T follicular helper cell (primary cell): ENCODE data around the gene BCAT1.
"Not testable (repeated sequence)": the region's sequence is repeated elsewhere in the genome, so short reads cannot be mapped to it uniquely, and the experiment has no call there.

Experiments used
- DNase-seq: peaks from one replicate; pipeline ENCODE4 v3.0.0-alpha.2; 2020; ENCODE audit warnings: low read depth

The BCAT1 gene

DNA sequence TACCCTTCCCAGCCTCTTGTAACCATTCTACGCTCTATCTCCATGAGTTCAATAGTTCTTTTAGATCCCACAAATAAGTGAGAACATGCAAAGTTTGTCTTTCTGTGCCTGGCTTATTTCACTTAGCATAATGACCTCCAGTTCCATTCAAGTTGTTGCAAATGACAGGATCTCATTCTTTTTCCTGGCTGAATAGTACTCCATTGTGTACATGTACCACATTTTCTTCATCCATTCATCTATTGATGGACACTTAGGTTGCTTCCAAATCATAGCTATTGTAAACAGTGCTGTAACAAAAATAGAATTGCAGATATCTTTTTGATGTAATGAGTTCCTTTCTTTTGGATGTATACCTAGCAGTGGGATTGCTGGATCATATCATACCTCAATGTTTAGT, 139.6 kb downstream of the BCAT1 start:
- DNase-seq, result not testable (repeated sequence)

DNA sequence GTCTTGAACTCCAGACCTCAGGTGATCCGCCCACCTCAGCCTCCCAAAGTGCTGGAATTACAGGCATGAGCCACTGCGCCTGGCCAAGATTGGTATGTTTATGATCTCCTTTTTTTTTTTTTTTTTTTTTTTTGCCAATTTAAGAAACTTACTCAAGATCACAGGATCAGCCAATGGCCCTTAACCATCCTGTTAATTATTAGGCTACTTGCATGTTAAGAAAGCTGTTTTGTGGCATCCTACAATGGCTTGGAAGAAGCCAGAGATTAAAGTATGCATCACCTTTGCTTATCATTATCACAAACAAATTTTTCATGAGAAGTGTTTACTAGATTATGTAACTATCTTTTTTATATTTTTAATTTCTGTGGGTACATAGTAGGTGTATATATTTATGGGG, 140.2 kb downstream of the BCAT1 start:
- no peak for DNase-seq

DNA sequence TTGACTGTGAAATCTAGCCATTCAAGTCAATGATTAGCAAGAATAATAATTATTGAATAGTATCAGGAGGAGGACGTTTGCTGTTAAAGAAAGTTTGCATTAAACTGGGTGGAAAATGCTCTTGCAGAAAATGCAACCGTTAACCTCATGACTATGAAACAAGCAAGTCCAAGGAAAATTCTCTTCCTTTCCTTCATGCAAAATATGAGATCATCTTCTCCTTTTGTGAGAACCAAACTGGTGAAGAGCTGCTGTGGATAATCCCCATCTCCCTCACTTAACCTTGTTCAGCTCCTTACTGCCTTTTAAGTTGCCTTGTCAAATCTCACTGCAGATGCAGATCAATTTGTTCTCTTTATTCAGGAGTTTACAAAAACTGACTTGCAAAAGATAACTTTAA, 142.5 kb downstream of the BCAT1 start:
- no peak for DNase-seq

DNA sequence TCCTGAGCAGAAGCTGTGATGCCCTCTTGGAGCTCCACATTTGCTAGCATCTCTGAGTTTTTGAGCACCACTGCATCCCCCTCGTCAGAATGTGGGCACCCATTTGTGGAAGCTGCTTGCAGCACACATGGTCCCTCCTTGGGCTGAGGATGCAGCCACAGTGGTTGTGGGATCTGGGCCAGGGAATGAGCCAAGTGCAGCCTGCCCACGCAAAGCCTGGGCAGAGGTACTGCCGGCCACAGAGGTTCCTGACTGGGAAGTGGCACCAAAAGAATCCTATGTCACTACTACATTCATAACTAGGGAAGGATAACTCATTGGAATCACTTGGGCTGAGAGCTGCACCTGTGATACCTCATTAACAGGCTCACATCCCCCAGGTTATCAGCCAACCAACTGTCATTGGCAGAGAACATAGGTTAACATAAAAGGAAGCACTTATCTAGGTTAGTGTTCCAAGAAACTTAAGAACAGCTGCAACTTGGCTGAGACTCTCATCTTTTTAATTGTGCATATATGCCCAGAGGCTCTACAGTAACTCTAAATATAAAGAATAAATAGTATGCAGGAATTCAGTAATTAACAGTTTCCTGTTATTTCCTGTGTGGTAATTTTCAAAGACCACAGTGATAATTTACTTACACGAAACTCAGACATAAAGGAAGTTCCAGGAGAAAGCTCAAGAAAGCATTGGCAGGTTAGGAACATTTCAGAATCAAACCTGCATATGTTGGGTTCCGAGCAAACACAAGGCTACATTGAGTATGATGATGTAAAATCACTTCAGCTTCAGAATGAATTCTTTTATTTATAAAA, 145.3 kb downstream of the BCAT1 start:
- no peak for DNase-seq

DNA sequence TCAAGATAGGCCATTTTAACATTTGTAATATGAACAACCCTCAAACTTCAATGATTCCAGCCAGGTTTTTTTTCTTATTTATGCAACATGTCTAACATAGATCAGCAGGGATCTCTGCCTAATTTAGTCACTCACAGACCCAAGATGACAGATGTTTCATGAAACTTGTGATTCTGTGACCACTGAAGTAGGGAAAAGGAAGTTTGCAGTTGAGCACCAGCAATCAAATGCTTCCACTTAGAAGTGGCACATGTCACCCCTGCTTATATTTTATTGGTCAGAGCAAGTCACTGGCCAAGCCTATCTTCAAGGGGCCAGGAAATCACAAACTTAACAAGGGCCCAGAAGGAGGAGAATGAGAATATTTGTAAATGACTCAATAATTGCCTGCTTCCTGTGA, 150.6 kb downstream of the BCAT1 start:
- DNase-seq, result no peak

DNA sequence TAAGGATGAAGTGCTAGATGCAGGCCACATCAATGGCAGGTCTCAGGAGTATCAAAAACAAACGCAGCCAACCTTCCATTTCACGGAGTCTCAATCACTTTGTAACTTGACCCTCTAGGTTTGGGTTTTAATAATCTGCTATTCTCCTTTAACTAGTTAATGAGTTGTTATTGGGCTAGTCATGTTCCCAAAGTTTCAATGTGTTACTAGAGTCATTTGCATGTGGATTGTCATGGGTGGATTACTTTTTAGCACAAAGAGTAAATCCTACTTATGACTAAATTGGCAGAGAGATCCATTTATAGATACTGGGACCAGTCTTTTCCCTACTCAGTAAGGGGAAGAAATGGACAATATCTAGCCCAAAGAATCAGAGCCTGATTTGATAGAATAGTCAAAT, 151.0 kb downstream of the BCAT1 start:
- DNase-seq, result no peak

DNA sequence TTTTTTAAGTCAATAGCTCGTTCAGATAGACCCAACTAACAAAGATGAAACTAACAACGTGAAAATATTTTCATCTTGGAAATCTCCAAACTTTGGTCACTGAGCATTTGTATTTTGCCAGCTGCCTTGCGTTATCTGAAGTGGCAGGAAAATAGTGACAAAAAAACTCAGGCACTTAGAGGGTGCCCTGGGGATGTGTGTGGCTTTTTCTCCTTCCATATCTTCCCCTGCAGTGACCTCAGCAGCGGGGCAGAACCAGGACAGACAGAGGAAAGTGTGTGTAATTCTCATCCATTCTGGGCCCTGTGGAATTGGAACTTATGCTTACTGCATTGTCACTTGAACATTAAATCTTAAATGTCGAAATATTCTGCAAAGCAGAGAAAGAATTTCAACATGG, 152.0 kb downstream of the BCAT1 start:
- DNase-seq, result no peak

DNA sequence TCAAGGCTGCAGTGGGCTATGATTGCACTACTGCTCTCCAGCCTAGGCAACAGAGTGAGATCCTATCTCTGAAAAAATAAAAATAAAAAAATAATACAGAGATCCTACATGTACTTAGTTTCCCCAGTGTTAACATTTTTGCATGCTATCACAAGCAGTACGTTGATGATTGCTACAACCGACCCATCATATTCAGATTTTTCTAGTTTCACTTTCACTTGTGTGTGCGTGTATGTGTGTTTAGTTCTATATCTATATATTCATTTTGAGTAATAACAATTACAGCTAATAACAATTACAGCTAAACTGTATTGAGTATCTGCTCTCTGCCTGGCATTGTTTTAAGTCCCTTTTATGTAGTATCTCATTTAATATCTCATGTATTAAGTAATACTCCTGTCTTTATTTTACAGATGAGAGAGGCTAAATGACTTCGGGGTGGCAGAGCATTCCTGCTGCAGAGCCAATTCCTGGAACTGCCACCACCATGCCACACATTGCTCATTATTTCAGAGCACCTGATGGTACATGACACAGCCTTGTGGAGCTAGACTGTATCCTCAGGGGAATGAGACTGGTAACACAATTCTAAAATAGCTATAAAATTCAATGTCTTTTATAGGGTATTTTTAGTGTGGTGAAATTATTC, 153.1 kb downstream of the BCAT1 start:
- DNase-seq, result no peak

DNA sequence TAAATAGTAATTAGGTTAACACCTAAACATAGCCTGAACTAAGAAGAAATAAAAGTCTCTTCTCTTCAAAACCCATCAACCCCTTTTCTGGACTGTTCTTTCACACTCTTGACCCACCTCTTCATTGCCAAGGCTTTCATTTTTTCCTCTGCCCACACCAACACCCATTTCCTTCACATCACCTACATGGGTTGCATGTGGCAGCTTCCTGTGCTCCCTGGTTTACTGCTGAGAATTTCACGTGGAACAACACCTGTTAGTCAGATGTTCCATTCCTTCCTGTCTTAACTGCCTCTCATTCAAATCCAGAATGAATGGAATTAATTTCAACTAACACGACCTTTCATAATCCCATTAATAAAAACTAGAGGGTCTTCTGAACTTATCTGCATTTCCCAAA, 157.3 kb downstream of the BCAT1 start:
- no peak for DNase-seq

DNA sequence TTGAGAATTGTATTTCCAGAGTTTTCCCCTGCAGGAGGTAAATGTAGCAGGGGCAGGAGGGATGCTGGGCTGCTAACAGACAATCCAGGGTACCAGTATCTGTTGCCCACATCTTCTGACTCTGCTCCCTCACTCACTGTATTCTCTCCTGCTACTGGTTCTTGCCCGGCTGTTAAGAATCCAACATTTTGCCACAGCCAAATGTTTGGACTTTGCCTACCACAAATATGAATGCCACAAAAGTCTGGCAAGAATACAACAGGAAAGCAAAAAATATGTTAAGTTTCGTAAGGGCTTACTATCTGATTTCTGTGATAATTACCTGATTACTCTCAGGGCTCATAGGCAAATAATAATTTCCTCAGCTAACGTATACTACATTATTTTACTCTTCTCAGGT, 160.0 kb downstream of the BCAT1 start:
- DNase-seq, result no peak

DNA sequence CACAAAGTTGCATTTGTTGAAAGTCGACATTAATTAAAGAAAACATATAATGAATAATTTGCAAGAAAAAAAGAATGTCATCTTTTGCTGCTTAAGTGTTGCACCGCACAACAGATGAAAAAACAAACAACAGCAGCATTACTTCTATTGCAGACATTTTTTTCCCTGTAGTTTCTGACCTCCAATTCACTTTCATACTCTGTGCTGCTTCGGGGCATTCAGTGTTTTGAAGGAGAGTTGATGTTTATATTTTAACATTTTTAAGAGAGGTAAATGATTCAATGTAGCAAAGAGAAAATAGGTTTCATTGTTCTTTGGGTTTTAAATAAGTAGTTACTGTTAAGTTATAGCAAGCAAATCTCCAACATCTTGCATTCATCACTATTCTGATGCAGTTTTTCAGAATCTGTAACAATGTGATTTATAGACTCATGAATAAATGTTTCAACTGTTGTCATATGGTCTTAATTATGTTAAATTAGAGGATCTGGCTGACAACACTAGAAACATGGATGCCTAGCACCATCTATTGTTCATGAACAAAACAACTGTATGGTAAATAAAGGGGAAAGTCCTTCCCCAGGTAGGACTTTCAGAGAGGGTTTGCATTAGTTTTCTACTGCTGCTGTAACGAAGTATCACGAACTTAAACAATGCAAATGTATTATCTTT, 168.1 kb downstream of the BCAT1 start:
- no peak for DNase-seq

DNA sequence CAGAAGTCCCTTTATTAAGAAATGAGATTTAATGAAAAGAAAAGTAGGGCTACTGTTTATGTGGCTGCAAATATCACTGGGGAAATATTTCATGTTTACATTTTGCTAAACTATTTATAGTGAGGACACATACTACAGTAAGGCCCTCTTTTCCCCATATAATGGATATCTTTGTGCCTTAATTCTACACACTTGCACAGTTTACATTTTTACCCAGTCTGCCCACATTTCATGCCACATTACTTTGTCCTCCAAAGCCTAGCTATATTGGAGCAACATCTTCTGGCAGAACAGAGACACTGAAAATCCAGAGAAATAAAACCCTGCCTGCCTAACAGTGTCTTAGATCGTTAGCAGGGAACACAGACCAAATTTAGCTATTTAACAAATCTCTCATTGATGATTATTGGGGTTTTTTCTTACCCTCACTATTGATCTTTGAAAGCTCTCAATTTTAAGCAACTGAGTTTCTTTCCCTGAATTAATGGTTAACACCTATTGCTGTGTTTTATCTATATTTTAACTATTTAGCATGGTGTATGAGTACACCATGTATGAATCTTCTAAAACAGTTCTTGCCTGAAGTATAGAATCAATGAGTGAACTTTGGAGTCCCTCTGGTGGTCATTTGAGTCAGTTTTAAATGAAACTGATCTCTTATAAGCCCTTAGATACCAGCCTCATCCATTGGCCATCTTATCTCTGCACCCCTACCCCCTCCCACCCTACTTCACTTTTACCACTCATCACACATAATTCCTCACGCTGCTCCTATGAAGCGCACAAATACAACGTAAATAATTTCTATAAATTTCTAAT, 170.2 kb downstream of the BCAT1 start:
- no peak for DNase-seq

DNA sequence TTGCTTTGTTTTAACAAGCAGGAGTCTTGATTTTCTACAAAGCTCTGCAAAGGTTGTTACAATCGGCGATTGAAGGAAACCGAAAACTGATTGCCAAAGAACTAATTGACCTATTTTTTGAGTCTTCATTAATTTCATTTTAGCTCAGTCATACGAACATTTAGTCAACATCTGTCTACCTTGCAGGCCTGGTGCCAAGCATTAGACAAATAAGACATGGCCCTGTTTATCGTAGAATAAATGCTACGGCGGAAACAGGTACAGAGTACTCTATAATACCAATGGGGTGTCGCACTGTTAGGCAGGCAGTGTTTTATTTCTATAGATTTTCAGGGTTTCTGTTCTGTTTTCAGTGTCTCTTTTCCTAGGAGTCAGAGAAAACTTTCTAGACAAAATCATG, 171.5 kb downstream of the BCAT1 start:
- no peak for DNase-seq

DNA sequence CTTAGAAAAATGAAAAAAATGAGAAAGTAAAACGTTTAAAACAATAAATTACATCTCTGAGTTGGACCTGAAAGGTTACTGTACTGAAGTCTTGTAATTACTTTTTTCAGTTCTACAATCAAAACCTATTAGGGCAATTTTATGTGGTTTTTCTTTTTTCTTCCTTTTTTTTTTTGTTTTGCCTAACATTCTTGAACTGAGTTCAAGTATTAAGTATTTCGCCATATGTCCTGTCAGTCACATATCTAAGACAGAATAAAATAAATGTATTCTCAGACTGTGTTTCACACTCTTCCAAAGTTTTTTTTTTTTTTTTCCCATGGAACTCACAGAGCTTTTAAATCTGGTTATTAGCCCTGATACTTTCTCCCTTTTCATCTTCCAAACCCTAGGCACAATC, 172.0 kb downstream of the BCAT1 start:
- no peak for DNase-seq

DNA sequence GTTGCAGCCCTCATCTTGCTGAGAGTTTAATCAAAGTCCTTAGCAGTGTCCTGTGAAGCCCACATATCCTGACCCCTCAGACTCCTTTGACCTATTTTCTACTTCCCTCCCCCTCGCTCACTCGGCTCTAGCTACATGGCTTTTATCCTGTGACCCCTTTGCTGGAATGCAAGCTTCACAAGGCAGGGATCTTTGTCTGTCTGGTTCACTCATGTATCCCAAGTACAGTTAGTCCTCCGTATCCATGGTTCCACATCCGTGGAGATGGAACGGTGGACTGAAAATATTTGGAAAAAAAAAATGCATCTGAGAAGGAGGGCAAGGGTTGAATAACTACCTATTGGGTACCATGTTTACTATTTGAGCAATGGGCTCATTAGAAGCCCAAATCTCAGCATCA, 173.8 kb downstream of the BCAT1 start:
- DNase-seq, result no peak

DNA sequence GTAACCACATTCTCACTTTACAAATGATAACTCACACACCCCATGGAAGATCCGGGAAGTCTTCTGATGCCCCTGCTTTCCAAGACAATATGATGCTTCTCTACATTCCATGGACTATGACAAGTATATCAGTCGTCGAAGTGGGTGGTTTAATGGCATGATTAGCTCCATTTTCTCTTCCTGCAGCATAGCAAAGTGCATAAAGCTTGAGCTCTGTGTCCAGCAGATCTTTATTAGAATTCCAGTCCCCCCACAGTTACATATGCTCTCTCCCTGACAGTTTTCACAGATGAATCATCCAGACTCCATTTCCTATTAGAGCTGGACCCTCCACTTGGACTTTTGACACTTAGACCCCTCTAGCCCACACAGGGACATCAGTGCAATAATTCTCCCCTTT, 174.9 kb downstream of the BCAT1 start:
- DNase-seq, result no peak

DNA sequence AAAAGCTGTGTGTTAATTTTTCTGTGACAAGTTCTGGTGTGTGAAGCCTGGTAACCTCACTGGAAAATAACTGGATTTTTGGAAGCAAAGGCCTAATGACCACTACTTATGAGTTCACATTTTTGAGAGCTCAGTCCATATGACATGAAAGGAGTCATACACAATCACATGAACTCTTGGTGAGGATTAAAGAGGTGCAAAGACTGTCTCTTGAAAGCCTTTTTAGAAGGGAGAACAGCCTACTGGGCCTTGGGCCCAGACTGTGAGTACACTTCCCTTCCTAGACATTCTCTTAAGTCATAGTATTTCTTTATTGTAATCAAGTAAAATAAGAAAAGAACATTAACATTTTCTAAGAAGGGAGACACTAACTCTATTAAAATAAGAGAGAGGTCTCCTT, 176.1 kb downstream of the BCAT1 start:
- no peak for DNase-seq

DNA sequence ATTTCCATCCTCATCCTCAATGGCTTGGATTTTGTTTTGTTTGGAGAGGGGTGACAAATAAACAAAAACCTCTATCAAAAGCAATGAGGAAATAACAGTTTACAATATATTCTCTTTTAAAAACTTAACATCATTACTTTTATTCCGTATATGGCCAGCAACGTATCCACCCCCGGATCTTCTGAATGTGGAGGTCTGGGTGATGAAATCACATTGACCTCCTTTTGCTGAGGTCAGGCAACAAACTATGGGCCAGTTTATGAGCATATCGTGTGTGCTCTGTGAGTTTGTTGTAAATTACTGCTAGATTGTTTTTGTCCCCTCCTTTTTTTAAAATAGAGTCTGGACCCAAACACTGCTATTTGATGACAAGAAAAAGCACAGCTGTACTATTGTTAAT, 178.1 kb downstream of the BCAT1 start:
- DNase-seq, result no peak

DNA sequence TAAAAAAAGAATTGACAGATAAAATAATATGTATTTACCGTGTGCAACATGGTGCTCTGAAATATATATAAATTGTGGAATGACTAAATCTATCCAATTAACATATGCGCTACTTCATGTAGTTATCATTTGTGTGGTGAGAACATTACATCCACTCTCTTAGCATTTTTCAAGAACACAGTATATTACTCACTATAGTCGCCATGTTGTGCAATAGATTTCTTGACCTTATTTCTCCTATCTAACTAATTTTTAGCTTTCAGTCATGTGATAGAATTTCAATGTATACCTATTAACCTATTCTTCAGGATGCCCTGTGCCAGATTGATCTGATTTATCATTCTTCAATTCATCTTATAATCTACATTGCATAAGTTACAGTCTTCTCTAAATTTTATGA, 178.6 kb downstream of the BCAT1 start:
- no peak for DNase-seq

DNA sequence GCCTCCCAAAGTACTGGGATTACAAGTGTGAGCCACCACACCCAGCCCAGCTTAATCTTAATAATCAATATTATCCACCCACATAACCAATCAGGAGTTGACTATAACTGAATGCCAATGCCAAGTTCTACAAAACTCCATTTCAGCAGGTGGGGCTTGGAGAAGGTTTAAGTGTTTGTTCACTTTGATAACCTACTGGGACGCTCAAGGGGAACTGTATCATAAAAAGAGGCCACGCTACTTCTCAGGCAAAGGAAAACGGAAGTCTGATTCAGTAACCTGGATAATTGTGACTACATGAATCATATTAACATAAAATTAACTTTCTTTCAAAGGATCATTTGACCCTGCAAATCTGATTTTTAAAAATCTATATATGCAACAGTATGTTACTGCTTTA, 179.2 kb downstream of the BCAT1 start:
- no peak for DNase-seq

DNA sequence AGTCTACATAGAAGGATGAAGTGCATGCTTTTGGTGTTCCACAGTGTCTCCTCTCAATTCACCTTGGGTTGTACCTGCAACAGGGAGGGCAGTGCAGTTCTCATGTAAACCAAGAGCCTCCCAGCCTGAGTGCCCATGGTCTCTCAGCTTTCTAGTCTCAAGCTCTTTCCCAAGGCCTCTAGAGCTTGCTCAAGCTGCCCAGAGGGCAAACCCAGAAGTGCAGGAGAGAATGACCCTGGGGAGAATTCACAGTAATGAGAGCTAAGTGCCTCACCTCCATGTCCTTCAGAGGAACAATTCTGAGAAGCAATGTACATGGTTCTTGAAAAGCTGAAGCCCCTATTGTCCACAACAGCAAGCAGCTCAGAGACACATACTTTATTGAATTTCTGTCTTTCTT, 180.5 kb downstream of the BCAT1 start:
- DNase-seq, result no peak

DNA sequence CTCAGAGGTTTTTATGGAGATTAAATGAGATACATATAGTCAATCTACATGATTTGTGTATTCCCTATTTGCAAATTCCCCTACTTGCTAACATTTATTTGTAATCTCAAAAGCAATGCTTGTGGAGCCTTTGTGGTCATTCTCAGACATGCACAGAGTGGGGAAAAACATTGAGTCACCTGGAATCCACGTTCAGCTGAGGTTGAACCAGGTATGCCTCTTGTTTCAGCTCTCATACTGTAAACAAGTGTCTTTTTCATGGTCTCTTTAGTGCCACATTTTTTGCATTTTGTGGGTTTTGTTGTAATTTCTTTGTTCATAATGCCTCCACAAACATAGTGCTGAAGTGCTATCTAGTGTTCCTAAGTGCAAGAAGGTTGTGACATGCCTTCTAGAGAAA, 181.9 kb downstream of the BCAT1 start:
- DNase-seq, result no peak
